Right renal pelvis (tissue), 4 donors: ENCODE results near the gene KIF3A. TPM values are rescaled to one million over a fixed set of nuclear protein-coding genes. Genes with fewer than 3 reads are reported as not detected.
"Not testable (repeated sequence)": the region's sequence is repeated elsewhere in the genome, so short reads cannot be mapped to it uniquely, and the experiment has no call there.

Experiments
- DNase-seq, 4 donors: peaks; one replicate each; pipeline ENCODE4 v3.0.0-alpha.2; 2013; ENCODE audit warnings: low read depth in 4 of 4, low spot score in 3 of 4, missing footprints in 1 of 4
- polyA plus RNA-seq, 4 donors: library from polyadenylated mRNA; unstranded; fragments of 120-200 nt; gene quantifications; one replicate each; pipeline ENCODE4 v1.2.1, GENCODE V29; 2013; ENCODE audit not compliant: insufficient read length in 4 of 4

Gene KIF3A
- polyA plus RNA-seq, 4 donors, result 18.6 to 21.2 (median 20.6) TPM

- no peak for DNase-seq
Measured at GRCh38 chr5:132729896-132730295, 7.5 kb downstream of the KIF3A start.

GRCh38 chr5:132725745-132726144, 11.6 kb downstream of the KIF3A start:
- no peak for DNase-seq

GRCh38 chr5:132718544-132719312, 18.6 kb downstream of the KIF3A start:
- DNase-seq, result no peak

GRCh38 chr5:132714456-132715307, 22.7 kb downstream of the KIF3A start:
- DNase-seq, result no peak

GRCh38 chr5:132708645-132709044, 28.7 kb downstream of the KIF3A start:
- DNase-seq, result no peak

- no peak for DNase-seq
Measured at GRCh38 chr5:132704875-132705274, 32.5 kb downstream of the KIF3A start.

GRCh38 chr5:132695956-132696355, 41.4 kb downstream of the KIF3A start:
- DNase-seq, result no peak

- DNase-seq, result no peak
Measured at GRCh38 chr5:132692632-132692967, 44.7 kb downstream of the KIF3A start.

- DNase-seq, result not testable (repeated sequence)
Measured at GRCh38 chr5:132691755-132692631, 45.4 kb downstream of the KIF3A start.

- DNase-seq, result no peak
Measured at GRCh38 chr5:132690156-132690555, 47.2 kb downstream of the KIF3A start.

GRCh38 chr5:132689513-132689912, 47.8 kb downstream of the KIF3A start:
- no peak for DNase-seq

GRCh38 chr5:132688536-132689339, 48.6 kb downstream of the KIF3A start:
- no peak for DNase-seq

GRCh38 chr5:132687995-132688394, 49.4 kb downstream of the KIF3A start:
- no peak for DNase-seq

GRCh38 chr5:132686193-132686592, 51.2 kb downstream of the KIF3A start:
- no peak for DNase-seq

- DNase-seq, result no peak
Measured at GRCh38 chr5:132684922-132685720, 52.2 kb downstream of the KIF3A start.

GRCh38 chr5:132684491-132684890, 52.9 kb downstream of the KIF3A start:
- no peak for DNase-seq

GRCh38 chr5:132681983-132682382, 55.4 kb downstream of the KIF3A start:
- no peak for DNase-seq

- no peak for DNase-seq
Measured at GRCh38 chr5:132681476-132681831, 55.9 kb downstream of the KIF3A start.

GRCh38 chr5:132680780-132681475, 56.4 kb downstream of the KIF3A start:
- DNase-seq, result no peak
